B cell (primary cell): ENCODE measurements around the gene UACA. TPM values are rescaled to one million over a fixed set of nuclear protein-coding genes. Genes with fewer than 3 reads are reported as not detected.

Source experiments
- ATAC-seq: fragments of 200-7000 bp; cut with Tn5 transposase; one replicate; pipeline ENCODE4 v1.10.0; 2021; ENCODE audit warnings: low read depth, mild to moderate bottlenecking, moderate number of reproducible peaks, moderate library complexity
- CTCF ChIA-PET: fragments of 350-600 bp; sonication (Branson Sonifier 250); formaldehyde crosslinking; loops from one replicate; lab custom pipeline; 2021; ENCODE audit warnings: antibody characterized with exemption, inconsistent platforms; lab: Charles Lee
- POLR2A ChIA-PET: fragments of 350-600 bp; sonication (Branson Sonifier 250); formaldehyde crosslinking; loops from one replicate; lab custom pipeline; 2021; ENCODE audit warnings: antibody characterized with exemption; lab: Charles Lee
- DNase-seq: peaks from one replicate; pipeline ENCODE4 v3.0.0; 2013
- H2AFZ ChIP-seq: 2 replicates; pipeline ENCODE4 v1.6.1; 2012; ENCODE audit warnings: mild to moderate bottlenecking, low read depth, low read length; ENCODE audit not compliant: insufficient read depth, poor library complexity, severe bottlenecking
- H3K27ac ChIP-seq, 2 donors: 1 replicate in 1 of 2; 2 replicates in 1 of 2; pipeline ENCODE4 v1.5.1; 2012 to 2013; ENCODE audit warnings: low read length in 2 of 2, mild to moderate bottlenecking in 2 of 2, moderate library complexity in 1 of 2
- H3K27me3 ChIP-seq, 4 experiments: fragments of 200-600 bp in 1 of 4; sonication (generic) in 1 of 4; replicated peaks in 1 of 4; 1 replicate in 2 of 4; 2 replicates in 2 of 4; pipeline versions ENCODE4 v1.6.1 to v1.7.0; 2013 to 2016; ENCODE audit warnings: low read length in 3 of 4, mild to moderate bottlenecking in 2 of 4, mixed read lengths in 1 of 4, moderate library complexity in 1 of 4; ENCODE audit not compliant: insufficient read depth in 4 of 4, control insufficient read depth in 3 of 4; ENCODE audit errors: control extremely low read depth in 1 of 4
- H3K36me3 ChIP-seq, 2 experiments: replicated peaks in 1 of 2; 1 replicate in 1 of 2; 2 replicates in 1 of 2; pipeline versions ENCODE4 v1.6.1 to v1.7.1; 2013; ENCODE audit warnings: low read length in 1 of 2; ENCODE audit not compliant: insufficient read depth in 2 of 2, control insufficient read depth in 1 of 2; ENCODE audit errors: control extremely low read depth in 1 of 2, extremely low read depth in 1 of 2
- H3K4me1 ChIP-seq, 2 donors: fragments of 200-600 bp in 1 of 2; sonication (generic) in 1 of 2; 1 replicate in 1 of 2; 2 replicates in 1 of 2; pipeline versions ENCODE4 v1.5.1 to v1.6.1; 2013 to 2017; ENCODE audit warnings: low read length in 2 of 2; ENCODE audit not compliant: control insufficient read depth in 2 of 2, insufficient read depth in 2 of 2
- H3K4me2 ChIP-seq: replicated peaks from 2 replicates; pipeline ENCODE3; 2012; ENCODE audit warnings: mild to moderate bottlenecking, low read depth, low read length; ENCODE audit not compliant: poor library complexity, severe bottlenecking
- H3K4me3 ChIP-seq, 5 experiments: fragments of 200-600 bp in 1 of 5; sonication (generic) in 1 of 5; 1 replicate in 3 of 5; 2 replicates in 2 of 5; pipeline versions ENCODE4 v1.5.1 to v1.7.0; 2011 to 2016; ENCODE audit warnings: low read length in 4 of 5, mild to moderate bottlenecking in 4 of 5, low read depth in 2 of 5, control low read depth in 1 of 5, moderate library complexity in 1 of 5; ENCODE audit not compliant: insufficient read depth in 1 of 5; ENCODE audit errors: control extremely low read depth in 1 of 5, extremely low read depth in 1 of 5
- H3K79me2 ChIP-seq: fragments of 200-600 bp; sonication (generic); one replicate; pipeline ENCODE4 v1.6.0; 2016; ENCODE audit warnings: low read length; ENCODE audit not compliant: control insufficient read depth, insufficient read depth
- H3K9ac ChIP-seq: fragments of 200-600 bp; sonication (generic); 2 replicates; pipeline ENCODE4 v1.6.1; 2017; ENCODE audit warnings: mild to moderate bottlenecking, low read length, moderate library complexity
- H3K9me3 ChIP-seq, 3 donors: one replicate each; pipeline versions ENCODE4 v1.6.1 to v1.7.1; 2013; ENCODE audit warnings: low read length in 2 of 3; ENCODE audit not compliant: control insufficient read depth in 2 of 3, insufficient read depth in 1 of 3; ENCODE audit errors: control extremely low read depth in 1 of 3
- H4K20me1 ChIP-seq: 2 replicates; pipeline ENCODE4 v1.6.0; 2012; ENCODE audit warnings: mild to moderate bottlenecking, low read length; ENCODE audit not compliant: insufficient read depth, control insufficient read depth, poor library complexity, severe bottlenecking
- H3K27ac Mint-ChIP-seq: one replicate; pipeline ENCODE4 v1.8.0; 2021; ENCODE audit warnings: mixed read lengths
- H3K27me3 Mint-ChIP-seq: one replicate; pipeline ENCODE4 v1.8.0; 2021; ENCODE audit warnings: mixed read lengths
- H3K4me1 Mint-ChIP-seq: one replicate; pipeline ENCODE4 v1.8.0; 2021; ENCODE audit warnings: mixed read lengths
- H3K4me3 Mint-ChIP-seq: one replicate; pipeline ENCODE4 v1.8.0; 2021; ENCODE audit warnings: mixed read lengths
- H3K9me3 Mint-ChIP-seq: one replicate; pipeline ENCODE4 v1.8.0; 2022; ENCODE audit warnings: mixed read lengths; ENCODE audit not compliant: insufficient read depth
- EZH2 ChIP-seq: IDR thresholded peaks from 2 replicates; pipeline ENCODE4 v1.6.1; 2012; ENCODE audit warnings: borderline replicate concordance, low read depth, mild to moderate bottlenecking, moderate library complexity, low read length; ENCODE audit not compliant: insufficient read depth, poor library complexity, severe bottlenecking
- WGBS: methylation state at CpG from one replicate; pipeline ENCODE4 v1.1.5; 2013; ENCODE audit warnings: missing lambda C conversion rate; ENCODE audit not compliant: insufficient coverage; 5-methylcytosine and 5-hydroxymethylcytosine counted together
- intact Hi-C: fragments of 100-400 bp; cut with micrococcal nuclease; formaldehyde crosslinking; loops from one replicate; pipeline ENCODE4 v1.10.0; 2022
- polyA plus RNA-seq: library from polyadenylated mRNA; depleted of rRNA; stranded (reverse); fragments of >200 nt; gene quantifications from 2 replicates; pipeline ENCODE4 v1.2.3, GENCODE V29; 2012
- total RNA-seq, 2 donors: library from RNA; stranded (reverse); fragments of 120-200 nt in 1 of 2; gene quantifications; 1 replicate in 1 of 2; 2 replicates in 1 of 2; pipeline versions ENCODE4 v1.2.3 to v1.2.4, GENCODE V29; 2013 to 2022
- TF ChIP-seq, protein P1 (sequence below): fragments of 200-600 bp; IDR thresholded peaks from one replicate; pipeline ENCODE4 v1.8.0; 2022; ENCODE audit warnings: antibody characterized with exemption, mild to moderate bottlenecking

Gene UACA
- total and polyA plus RNA-seq, 2 donors (not counting 1 experiment from before 2014, with no cell fraction given), result 2.7 to 3.3 TPM

DNA sequence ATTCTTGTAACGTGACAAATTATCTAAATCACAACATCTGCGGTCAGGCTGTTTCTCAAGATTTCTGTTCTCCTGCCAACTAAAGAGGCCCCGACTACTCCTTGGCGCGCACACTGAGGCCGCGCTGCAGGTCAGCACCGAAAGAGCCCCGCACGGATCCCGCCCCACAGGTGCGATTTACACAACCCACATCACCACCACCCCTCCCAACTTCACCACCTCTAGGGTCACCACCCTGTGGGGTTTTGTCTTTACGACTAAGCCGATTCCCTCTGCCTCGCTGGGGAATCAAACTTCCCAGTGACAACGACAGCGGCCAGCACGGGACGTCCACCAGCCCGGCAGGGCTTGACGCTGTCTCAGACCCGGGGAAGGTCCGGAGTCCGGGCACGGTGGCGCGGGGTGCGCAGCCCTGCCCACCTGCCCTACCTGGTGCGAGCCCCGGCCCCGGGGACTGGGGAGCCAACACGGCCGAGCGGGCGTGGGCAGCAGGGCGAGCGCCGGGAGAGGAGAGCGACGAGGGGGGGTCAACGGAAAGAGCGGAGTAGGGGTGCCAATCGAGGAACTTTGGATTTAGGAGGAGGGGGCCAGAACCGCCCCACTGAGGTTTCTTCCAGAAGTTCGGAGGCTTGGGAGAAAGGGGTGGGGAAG is 764 bp downstream of the UACA start:
- H3K79me2 ChIP-seq, result no peaks in the 10 kb centered on the region
- no peak for ATAC-seq
- no peak for DNase-seq
- Mint-ChIP-seq H3K27me3 (peaks cover 40% of the 10 kb centered on the region), H3K4me3 (peak overlapping the region; percentile 93), H3K4me1 (peaks cover 12% of the 10 kb centered on the region), H3K9me3 (no peaks in the 10 kb centered on the region), H3K27ac (no peak overlapping the region)
- WGBS, result 5% methylated on average over 45 of the region's 45 CpGs
- no peaks in the 10 kb centered on the region for H4K20me1 ChIP-seq
- H3K4me3 ChIP-seq, result peak overlapping the region in 4 of 5 experiments; percentile 58 to 79 (median 74)
- H3K9ac ChIP-seq, result peak overlapping the region; percentile 72
- intact Hi-C loops, result loop anchor here (2.0 to 10.0 kb wide), 3 partner anchors 1310 to 1600 kb away; partner anchors contain the start of genes GLCE, KIF23 and RPLP1
- POLR2A ChIA-PET, result no interaction called here
- H2AFZ ChIP-seq, result peak overlapping the region; percentile 81
- no peak for TF ChIP-seq EZH2
- peaks cover 18 to 19% of the 10 kb centered on the region in 2 donors for H3K4me1 ChIP-seq
- CTCF ChIA-PET, result no interaction called here
- H3K4me2 ChIP-seq, result peak overlapping the region; percentile 97
- no peaks in the 10 kb centered on the region for H3K36me3 ChIP-seq
- H3K27ac ChIP-seq, result peak overlapping the region in 1 of 2 donors; percentile 46
- H3K9me3 ChIP-seq, result peaks cover 0 to 6% (median 0%) of the 10 kb centered on the region in 3 donors
- peaks cover 2 to 26% (median 18%) of the 10 kb centered on the region in 4 experiments for H3K27me3 ChIP-seq

- Histone ChIP-seq H3K27me3 (peaks cover 2 to 26% (median 18%) of the 10 kb centered on the region in 4 experiments), H4K20me1 (no peaks in the 10 kb centered on the region), H3K36me3 (no peaks in the 10 kb centered on the region), H3K79me2 (no peaks in the 10 kb centered on the region), H3K9me3 (peaks cover 0 to 6% (median 0%) of the 10 kb centered on the region in 3 donors), H3K9ac (peak overlapping the region; percentile 72), H3K4me2 (peak overlapping the region; percentile 97), H2AFZ (peak overlapping the region; percentile 81), H3K4me1 (peaks cover 17 to 18% of the 10 kb centered on the region in 2 donors), H3K27ac (no peak overlapping the region), H3K4me3 (peak overlapping the region in 3 of 5 experiments; percentile 73 to 79 (median 75))
- Mint-ChIP-seq H3K27ac (no peak overlapping the region), H3K4me3 (peak overlapping the region; percentile 93), H3K4me1 (peaks cover 11% of the 10 kb centered on the region), H3K27me3 (peaks cover 45% of the 10 kb centered on the region), H3K9me3 (no peaks in the 10 kb centered on the region)
- intact Hi-C loops, result loop anchor here (2.0 to 10.0 kb wide), 3 partner anchors 1309 to 1600 kb away; partner anchors contain the start of genes GLCE, KIF23 and RPLP1
- CTCF ChIA-PET, result interaction anchor here (0.6 kb wide), 1 partner anchor 37 kb away, joined by 4 read pairs; no protein-coding TSS in a partner anchor
- POLR2A ChIA-PET, result no interaction called here
- ATAC-seq (no peak), DNase-seq (no peak)
- TF ChIP-seq, protein P1, sequence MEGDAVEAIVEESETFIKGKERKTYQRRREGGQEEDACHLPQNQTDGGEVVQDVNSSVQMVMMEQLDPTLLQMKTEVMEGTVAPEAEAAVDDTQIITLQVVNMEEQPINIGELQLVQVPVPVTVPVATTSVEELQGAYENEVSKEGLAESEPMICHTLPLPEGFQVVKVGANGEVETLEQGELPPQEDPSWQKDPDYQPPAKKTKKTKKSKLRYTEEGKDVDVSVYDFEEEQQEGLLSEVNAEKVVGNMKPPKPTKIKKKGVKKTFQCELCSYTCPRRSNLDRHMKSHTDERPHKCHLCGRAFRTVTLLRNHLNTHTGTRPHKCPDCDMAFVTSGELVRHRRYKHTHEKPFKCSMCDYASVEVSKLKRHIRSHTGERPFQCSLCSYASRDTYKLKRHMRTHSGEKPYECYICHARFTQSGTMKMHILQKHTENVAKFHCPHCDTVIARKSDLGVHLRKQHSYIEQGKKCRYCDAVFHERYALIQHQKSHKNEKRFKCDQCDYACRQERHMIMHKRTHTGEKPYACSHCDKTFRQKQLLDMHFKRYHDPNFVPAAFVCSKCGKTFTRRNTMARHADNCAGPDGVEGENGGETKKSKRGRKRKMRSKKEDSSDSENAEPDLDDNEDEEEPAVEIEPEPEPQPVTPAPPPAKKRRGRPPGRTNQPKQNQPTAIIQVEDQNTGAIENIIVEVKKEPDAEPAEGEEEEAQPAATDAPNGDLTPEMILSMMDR, result no peak
- no peak for TF ChIP-seq EZH2
- WGBS, result no CpG with 5 or more reads among the region's 7 CpGs
These were observed 1.4 kb downstream of the UACA start for GRCh38 chr15:70761931-70762468.
